Transverse colon (tissue), 4 donors: ENCODE results near the gene HIPK2. TPM values are rescaled to one million over a fixed set of nuclear protein-coding genes. Genes with fewer than 3 reads are reported as not detected.
A peak's percentile ranks its signal among the peaks of the same experiment; 100 is the strongest.

Experiments
- DNase-seq: peaks from one replicate; pipeline ENCODE4 v3.0.0-alpha.2; 2019
- H3K27ac ChIP-seq, 4 donors: fragments of 200-600 bp; sonication (generic); 2 replicates each; pipeline ENCODE4 v1.5.1; 2016 to 2018; ENCODE audit warnings: inconsistent platforms in 4 of 4
- H3K27me3 ChIP-seq: fragments of 200-600 bp; sonication (generic); 2 replicates; pipeline ENCODE4 v1.5.1; 2017; ENCODE audit warnings: inconsistent platforms
- H3K36me3 ChIP-seq, 4 donors: fragments of 200-600 bp; sonication (generic); 2 replicates each; pipeline ENCODE4 v1.5.1; 2017 to 2019; ENCODE audit warnings: inconsistent platforms in 4 of 4
- H3K4me1 ChIP-seq, 4 donors: fragments of 200-600 bp; sonication (generic); 2 replicates each; pipeline ENCODE4 v1.5.1; 2017 to 2020; ENCODE audit warnings: inconsistent platforms in 4 of 4
- H3K4me3 ChIP-seq, 4 donors: fragments of 200-600 bp; sonication (generic); 1 replicate in 1 of 4; 2 replicates in 3 of 4; pipeline versions ENCODE4 v1.5.1 to v1.6.1; 2017 to 2019; ENCODE audit warnings: inconsistent platforms in 4 of 4
- H3K9me3 ChIP-seq, 2 donors: fragments of 200-600 bp; sonication (generic); 2 replicates each; pipeline ENCODE4 v1.5.1; 2017 to 2019; ENCODE audit warnings: inconsistent platforms in 2 of 2
- CTCF ChIP-seq, 5 experiments: fragments of 200-600 bp in 3 of 5; fragments of 450-650 bp in 2 of 5; sonication (generic) in 3 of 5; IDR thresholded peaks; 1 replicate in 2 of 5; 2 replicates in 3 of 5; pipeline ENCODE4 v1.5.1; 2016 to 2017; ENCODE audit warnings: antibody characterized with exemption in 5 of 5, inconsistent platforms in 3 of 5, mild to moderate bottlenecking in 2 of 5, moderate library complexity in 1 of 5
- EP300 ChIP-seq: sonication (generic); formaldehyde crosslinking; IDR thresholded peaks from one replicate; pipeline ENCODE4 v1.6.1; 2017; ENCODE audit warnings: antibody characterized with exemption, low read depth
- POLR2A ChIP-seq: fragments of 450-650 bp; IDR thresholded peaks from one replicate; pipeline ENCODE4 v1.6.1; 2016; ENCODE audit warnings: antibody characterized with exemption, mild to moderate bottlenecking, moderate library complexity
- POLR2AphosphoS5 ChIP-seq, 3 donors: sonication (generic); formaldehyde crosslinking; IDR thresholded peaks; one replicate each; pipeline ENCODE4 v1.6.1; 2016; ENCODE audit warnings: antibody characterized with exemption in 3 of 3
- WGBS, 2 donors: methylation state at CpG; one replicate each; pipeline ENCODE4 v1.1.5; 2018; ENCODE audit warnings: low coverage in 1 of 2; 5-methylcytosine and 5-hydroxymethylcytosine counted together
- in situ Hi-C, 4 donors: fragments of 200-750 bp; cut with MboI; loops; one replicate each; pipeline versions ENCODE4 v1.15.0 to v1.15.1; 2017; ENCODE audit warnings: low sequenced_read_pairs in 3 of 4, low pct_ligation_motif_present in 1 of 4, low pct_unique_long_range_greater_than_20kb in 1 of 4
- intact Hi-C: fragments of 100-400 bp; cut with DNase I; formaldehyde crosslinking; loops from one replicate; pipeline ENCODE4 v1.15.1; 2023; ENCODE audit warnings: low total_unique reads
- total RNA-seq, 4 donors: library from RNA; depleted of rRNA; stranded (reverse); fragments of >200 nt; gene quantifications; one replicate each; pipeline ENCODE4 v1.1.0, GENCODE V29; 2016

Gene HIPK2
- total RNA-seq, 4 donors from 2014 or later = 27.3 to 40.3 (median 33.6) TPM

DNA sequence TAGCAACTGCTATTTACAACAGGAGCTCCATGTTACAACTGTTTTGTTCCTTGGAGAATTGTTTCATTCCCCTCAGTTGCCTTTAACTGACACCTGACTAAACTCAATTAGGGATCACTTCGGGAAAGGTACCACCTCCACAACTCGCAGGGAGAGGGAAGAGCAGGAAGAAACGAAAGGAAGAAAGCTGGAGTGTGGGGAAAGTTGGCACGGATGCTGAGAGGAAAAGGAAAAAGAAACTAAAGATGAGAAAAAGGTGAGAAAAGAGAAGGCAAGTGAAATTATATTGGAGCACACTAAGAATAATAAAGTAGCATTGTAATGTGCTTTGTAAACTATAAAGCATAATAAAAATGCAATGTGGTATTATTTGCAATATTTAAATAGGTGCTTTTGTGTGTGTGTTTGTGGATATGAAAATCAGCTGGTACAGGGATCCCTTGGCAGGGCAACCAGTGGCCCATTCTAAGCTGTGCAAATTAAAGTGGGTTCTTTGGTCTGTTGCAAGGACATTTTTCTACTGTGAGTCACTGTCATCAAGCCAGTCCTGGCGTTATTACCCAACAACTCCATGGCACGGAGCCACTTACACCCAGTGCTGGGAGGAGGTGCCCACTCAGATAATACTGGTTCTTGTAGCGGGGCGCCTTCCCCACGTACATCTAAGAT is 45.9 kb downstream of the HIPK2 start:
- TF ChIP-seq CTCF (IDR thresholded peaks at IDR 0.05) (no peak), EP300 (no peak), POLR2AphosphoS5 (IDR thresholded peaks at IDR 0.05) (peak in 2 of 3 donors; percentile 65 to 83), POLR2A (no peak)
- H3K27ac ChIP-seq = peak overlapping the region; percentile 59 to 77 (median 69)
- no peak overlapping the region for H3K4me3 ChIP-seq
- intact Hi-C loops (no loop called here), in situ Hi-C loops (no loop called here)
- no peaks in the 10 kb centered on the region for H3K9me3 ChIP-seq
- no peaks in the 10 kb centered on the region for H3K36me3 ChIP-seq
- whole genome bisulfite sequencing, 2 donors = 27 to 36% methylated on average over 4 to 9 of the region's 9 CpGs
- H3K27me3 ChIP-seq = no peaks in the 10 kb centered on the region
- DNase-seq = peak; percentile 89
- peaks cover 23 to 39% (median 28%) of the 10 kb centered on the region in 4 donors for H3K4me1 ChIP-seq

GRCh38 chr7:139730746-139731612 is 46.8 kb downstream of the HIPK2 start:
- Histone ChIP-seq H3K27ac (peak overlapping the region; percentile 59 to 77 (median 69)), H3K4me3 (no peak overlapping the region), H3K27me3 (no peaks in the 10 kb centered on the region), H3K9me3 (no peaks in the 10 kb centered on the region), H3K4me1 (peaks cover 28 to 46% (median 31%) of the 10 kb centered on the region in 4 donors), H3K36me3 (no peaks in the 10 kb centered on the region)
- WGBS, 2 donors = 49 to 63% methylated on average over 13 to 15 of the region's 15 CpGs
- intact Hi-C loops (no loop called here), in situ Hi-C loops (no loop called here)
- peak; percentile 67 for DNase-seq
- peak in 1 of 3 donors; percentile 29 for TF ChIP-seq POLR2AphosphoS5 (IDR thresholded peaks at IDR 0.05)
- TF ChIP-seq EP300 = no peak
- no peak for TF ChIP-seq POLR2A

GRCh38 chr7:139728203-139728602 is 49.6 kb downstream of the HIPK2 start:
- peaks cover 30 to 59% (median 36%) of the 10 kb centered on the region in 4 donors for H3K4me1 ChIP-seq
- DNase-seq = peak; percentile 5
- no peaks in the 10 kb centered on the region for H3K27me3 ChIP-seq
- TF ChIP-seq POLR2AphosphoS5 (IDR thresholded peaks at IDR 0.05) (no peak), EP300 (no peak), POLR2A (no peak), CTCF (IDR thresholded peaks at IDR 0.05) (no peak)
- H3K27ac ChIP-seq = no peak overlapping the region
- H3K9me3 ChIP-seq = no peaks in the 10 kb centered on the region
- in situ Hi-C loops (loop anchor here in 1 of 4 donors (10.0 kb wide), 1 partner anchor 47 kb away; the partner anchor contains the start of gene HIPK2), intact Hi-C loops (no loop called here)
- no peak overlapping the region for H3K4me3 ChIP-seq
- 100% methylated on average over 1 of the region's 1 CpG; no CpG with 5 or more reads in 1 of the 2 donors for WGBS, 2 donors
- H3K36me3 ChIP-seq = no peaks in the 10 kb centered on the region

DNA sequence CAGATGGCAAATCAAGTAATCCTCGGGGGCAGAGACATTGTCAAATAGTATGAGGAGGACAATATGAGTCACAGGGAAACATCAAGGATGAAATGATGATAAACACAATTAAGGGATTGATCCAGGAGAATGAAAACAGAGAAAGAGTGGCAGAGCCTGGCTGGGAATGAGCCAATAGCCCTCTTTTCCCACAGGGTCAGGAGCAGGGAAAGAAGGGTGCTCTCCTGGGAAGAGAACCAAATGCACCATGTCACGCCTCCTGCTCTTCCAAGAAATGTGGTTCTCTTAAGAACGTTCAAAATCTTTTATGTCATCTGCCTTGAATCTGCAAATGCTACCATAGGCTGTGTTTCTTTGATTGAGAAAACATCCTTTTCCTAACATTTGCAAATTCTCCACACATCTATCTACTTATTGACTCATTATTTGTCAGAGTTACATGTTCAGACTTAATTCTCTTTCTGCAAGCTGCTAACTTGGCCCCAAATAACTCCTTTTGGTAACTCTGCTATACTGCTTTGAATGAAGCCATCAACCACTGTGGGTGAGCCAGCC is 50.6 kb downstream of the HIPK2 start:
- intact Hi-C loops = no loop called here
- Histone ChIP-seq H3K9me3 (no peaks in the 10 kb centered on the region), H3K27me3 (no peaks in the 10 kb centered on the region), H3K4me1 (peaks cover 32 to 59% (median 38%) of the 10 kb centered on the region in 4 donors), H3K27ac (peak overlapping the region; percentile 43 to 63 (median 48)), H3K4me3 (no peak overlapping the region), H3K36me3 (no peaks in the 10 kb centered on the region)
- in situ Hi-C loops = loop anchor here in 1 of 4 donors (10.0 kb wide), 1 partner anchor 48 kb away; the partner anchor contains the start of gene HIPK2
- DNase-seq = peak; percentile 6
- TF ChIP-seq POLR2AphosphoS5 (IDR thresholded peaks at IDR 0.05) (no peak), EP300 (no peak), POLR2A (no peak), CTCF (IDR thresholded peaks at IDR 0.05) (no peak)
- WGBS, 2 donors = 53 to 71% methylated on average over 2 to 3 of the region's 3 CpGs
